ENCODE measurements around the gene PROKR2. TPM values are rescaled to one million over a fixed set of nuclear protein-coding genes. Genes with fewer than 3 reads are reported as not detected.

The PROKR2 gene
- total RNA-seq, result not detected in 2 replicates

GRCh38 chr20:5316188-5317158 lies at the start of gene PROKR2:
TSS of gene PROKR2 (minus strand) at chr20:5316954. CDS start at chr20:5314369, 2,585 bp downstream.
- no peak within 1 kb of the TSS for H3K4me3 ChIP-seq (ENCODE audit: low read depth, low read length)
- no peak for DNase-seq (ENCODE audit: low read depth)
- H3K36me3 ChIP-seq (ENCODE audit: control insufficient read depth, insufficient read depth, low read length), result no peaks in the 10 kb centered on the region
- TF ChIP-seq CTCF (IDR thresholded peaks at IDR 0.05; ENCODE audit: insufficient read depth, low read length, poor library complexity, severe bottlenecking), result no peak
- H3K27me3 ChIP-seq (ENCODE audit: control insufficient read depth, insufficient read depth, low read length), result peaks cover 43% of the 10 kb centered on the region

GRCh38 chr20:5364997-5365597 lies 48.3 kb upstream of the PROKR2 start:
- Histone ChIP-seq H3K4me3 (ENCODE audit: low read depth, low read length) (no peak overlapping the region), H3K36me3 (ENCODE audit: control insufficient read depth, insufficient read depth, low read length) (no peaks in the 10 kb centered on the region), H3K27me3 (ENCODE audit: control insufficient read depth, insufficient read depth, low read length) (no peaks in the 10 kb centered on the region)
- no peak for TF ChIP-seq CTCF (IDR thresholded peaks at IDR 0.05; ENCODE audit: insufficient read depth, low read length, poor library complexity, severe bottlenecking)
- DNase-seq (ENCODE audit: low read depth), result no peak

DNA sequence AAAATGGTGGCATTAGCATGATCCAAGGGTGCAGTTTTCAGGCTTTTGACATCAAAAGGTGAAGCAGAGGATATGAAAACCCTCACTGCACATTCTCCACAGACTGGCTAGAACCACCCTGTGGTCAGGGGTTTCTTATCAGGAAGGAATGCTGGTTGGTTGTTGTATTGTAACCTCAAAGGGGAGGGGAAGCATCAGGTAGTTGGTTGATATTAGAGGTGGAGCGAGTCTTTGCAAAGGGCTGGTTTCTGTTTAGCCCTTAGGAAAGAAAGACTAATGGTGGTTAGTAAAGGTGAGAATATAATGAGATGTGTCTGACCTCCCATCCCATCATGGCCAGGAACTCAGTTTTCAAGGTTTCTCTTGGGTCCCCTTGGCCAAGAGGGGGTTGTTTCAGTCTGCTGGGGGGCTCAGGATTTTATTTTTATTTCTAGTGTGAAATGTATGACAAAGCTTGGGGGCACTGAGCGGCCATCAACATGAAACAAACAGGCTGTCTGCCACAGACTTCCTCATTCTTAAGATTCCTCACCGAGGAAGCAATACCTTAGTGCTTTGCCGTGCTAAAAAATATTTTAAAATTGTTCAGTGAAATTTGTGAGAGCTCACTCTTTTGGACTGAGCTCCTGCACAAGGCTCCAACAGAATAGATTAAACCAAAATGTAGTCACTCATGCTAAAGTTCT lies 47.5 kb upstream of the PROKR2 start:
- no peak for DNase-seq (ENCODE audit: low read depth)
- TF ChIP-seq CTCF (IDR thresholded peaks at IDR 0.05; ENCODE audit: insufficient read depth, low read length, poor library complexity, severe bottlenecking), result no peak
- no peaks in the 10 kb centered on the region for H3K36me3 ChIP-seq (ENCODE audit: control insufficient read depth, insufficient read depth, low read length)
- H3K27me3 ChIP-seq (ENCODE audit: control insufficient read depth, insufficient read depth, low read length), result no peaks in the 10 kb centered on the region
- H3K4me3 ChIP-seq (ENCODE audit: low read depth, low read length), result no peak overlapping the region

- DNase-seq (ENCODE audit: low read depth), result no peak
- TF ChIP-seq CTCF (IDR thresholded peaks at IDR 0.05; ENCODE audit: insufficient read depth, low read length, poor library complexity, severe bottlenecking), result no peak
- Histone ChIP-seq H3K4me3 (ENCODE audit: low read depth, low read length) (no peak overlapping the region), H3K36me3 (ENCODE audit: control insufficient read depth, insufficient read depth, low read length) (no peaks in the 10 kb centered on the region), H3K27me3 (ENCODE audit: control insufficient read depth, insufficient read depth, low read length) (no peaks in the 10 kb centered on the region)
Measured at GRCh38 chr20:5362771-5363170, 46.0 kb upstream of the PROKR2 start.

GRCh38 chr20:5361176-5361575 lies 44.4 kb upstream of the PROKR2 start:
- H3K4me3 ChIP-seq (ENCODE audit: low read depth, low read length), result no peak overlapping the region
- no peak for TF ChIP-seq CTCF (IDR thresholded peaks at IDR 0.05; ENCODE audit: insufficient read depth, low read length, poor library complexity, severe bottlenecking)
- H3K36me3 ChIP-seq (ENCODE audit: control insufficient read depth, insufficient read depth, low read length), result no peaks in the 10 kb centered on the region
- H3K27me3 ChIP-seq (ENCODE audit: control insufficient read depth, insufficient read depth, low read length), result no peaks in the 10 kb centered on the region
- no peak for DNase-seq (ENCODE audit: low read depth)
